GM12878 (cell line): ENCODE measurements around the gene GPR31. TPM values are rescaled to one million over a fixed set of nuclear protein-coding genes. Genes with fewer than 3 reads are reported as not detected.

ENCODE experiments used
- EP300 ChIP-seq, 2 experiments: fragments of 150-350 bp in 1 of 2; IDR thresholded peaks; 2 replicates each; pipeline ENCODE4 v1.6.1; 2011 to 2012; ENCODE audit warnings: low read depth in 2 of 2, low read length in 2 of 2, borderline replicate concordance in 1 of 2, improper control_type of control experiment in 1 of 2, inconsistent platforms in 1 of 2; ENCODE audit not compliant: control insufficient read depth in 1 of 2
- GATAD2B ChIP-seq: fragments of 450-650 bp; conservative IDR thresholded peaks from 2 replicates; pipeline ENCODE4 v1.6.1; 2017; ENCODE audit warnings: low read depth, mild to moderate bottlenecking, moderate library complexity
- MTA3 ChIP-seq: IDR thresholded peaks from 2 replicates; pipeline ENCODE4 v1.6.1; 2012; ENCODE audit warnings: low read length, inconsistent platforms, borderline replicate concordance
- RAD21 ChIP-seq: IDR thresholded peaks from 2 replicates; pipeline ENCODE4 v1.6.1; 2011; ENCODE audit warnings: mild to moderate bottlenecking, low read depth, low read length, moderate library complexity; ENCODE audit not compliant: insufficient read depth
- RBBP5 ChIP-seq: fragments of 200-600 bp; sonication (generic); conservative IDR thresholded peaks from 2 replicates; pipeline ENCODE4 v1.6.1; 2016
- SMC3 ChIP-seq: IDR thresholded peaks from 2 replicates; pipeline ENCODE4 v1.6.1; 2011; ENCODE audit warnings: low read length, improper control_type of control experiment, borderline replicate concordance
- SUPT20H ChIP-seq: IDR thresholded peaks from 2 replicates; pipeline ENCODE4 v1.6.1; 2011; ENCODE audit warnings: low read depth, mild to moderate bottlenecking, low read length, moderate library complexity, borderline replicate concordance; ENCODE audit not compliant: control insufficient read depth
- SUZ12 ChIP-seq: fragments of 200-600 bp; sonication (generic); IDR thresholded peaks from one replicate; pipeline ENCODE4 v1.6.1; 2018; ENCODE audit warnings: antibody characterized with exemption, mild to moderate bottlenecking; ENCODE audit not compliant: unreplicated experiment
- ZNF217 ChIP-seq: fragments of 450-650 bp; IDR thresholded peaks from 2 replicates; pipeline ENCODE4 v1.6.1; 2017; ENCODE audit warnings: antibody characterized with exemption, mild to moderate bottlenecking
- ZNF24 ChIP-seq: fragments of 450-650 bp; IDR thresholded peaks from 2 replicates; pipeline ENCODE4 v1.6.1; 2017; ENCODE audit warnings: antibody characterized with exemption, mild to moderate bottlenecking
- polyA plus RNA-seq, 11 experiments: library from polyadenylated mRNA; depleted of rRNA in 4 of 11; unstranded in 6 of 11; stranded (reverse) in 5 of 11; fragments of >200 nt; fragmentation: Nextera tagmentation in 4 of 11; fragmentation: Illumina TruSeq in 1 of 11; extraction: Ambion mirVana in 4 of 11; extraction: Trizol in 1 of 11; gene quantifications; 1 replicate in 1 of 11; 2 replicates in 10 of 11; pipeline versions ENCODE4 v1.2.1 to v1.2.3, GENCODE V29; 2011 to 2016; ENCODE audit warnings: inconsistent platforms in 2 of 11, missing spikeins in 2 of 11, low read depth in 1 of 11
- total RNA-seq, 4 experiments: library from RNA; depleted of rRNA in 3 of 4; stranded (reverse); fragments of >200 nt in 3 of 4; fragmentation: Illumina TruSeq in 1 of 4; extraction: Trizol in 1 of 4; gene quantifications; 2 replicates each; pipeline versions ENCODE4 v1.2.1 to v1.2.3, GENCODE V29; 2013 to 2021
- TF ChIP-seq, protein P1 (sequence below): fragments of 450-650 bp; IDR thresholded peaks from 2 replicates; pipeline ENCODE4 v1.6.1; 2016; ENCODE audit warnings: mild to moderate bottlenecking
- TF ChIP-seq, protein P2 (sequence below): IDR thresholded peaks from 2 replicates; pipeline ENCODE4 v1.6.1; 2012; ENCODE audit warnings: improper control_type of control experiment, low read depth, low read length; ENCODE audit not compliant: insufficient replicate concordance
- TF ChIP-seq, protein P3 (sequence below): fragments of 450-650 bp; IDR thresholded peaks from 2 replicates; pipeline ENCODE4 v1.6.1; 2017; ENCODE audit warnings: mild to moderate bottlenecking, moderate library complexity
- TF ChIP-seq, protein P4 (sequence below), 3 experiments: IDR thresholded peaks in 2 of 3; conservative IDR thresholded peaks in 1 of 3; 2 replicates each; pipeline ENCODE4 v1.5.1; 2011; ENCODE audit warnings: low read depth in 3 of 3, low read length in 3 of 3, mild to moderate bottlenecking in 3 of 3, control low read depth in 2 of 3, moderate library complexity in 2 of 3, inconsistent platforms in 1 of 3, mixed read lengths in 1 of 3; ENCODE audit not compliant: control insufficient read depth in 2 of 3, insufficient read depth in 1 of 3; ENCODE audit errors: extremely low read depth in 1 of 3

GPR31 gene
- total and polyA plus RNA-seq, 10 of the 15 experiments (the other 5 are each of a cell fraction or from before 2014, with no cell fraction given): not detected

DNA sequence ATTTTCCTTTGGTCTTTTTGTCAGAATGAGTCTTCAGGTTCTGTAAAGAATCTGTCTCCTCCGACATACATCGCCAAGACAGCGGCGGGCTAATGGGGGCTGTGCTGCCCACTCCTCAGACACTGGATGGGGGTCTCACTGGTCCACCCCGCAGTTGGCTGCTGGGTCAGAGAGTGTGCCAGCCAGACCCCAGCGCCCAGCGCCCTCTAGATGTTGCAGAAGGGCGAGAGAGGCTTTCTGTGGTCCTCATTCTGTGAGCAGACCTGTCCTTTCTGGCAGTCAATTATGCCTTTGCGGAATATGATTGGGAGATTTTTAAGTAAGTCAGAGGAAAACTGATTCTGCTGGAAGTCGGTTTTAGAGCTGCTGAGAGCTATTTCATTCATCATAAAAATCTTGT, 42.7 kb downstream of the GPR31 start (continued):
- TF ChIP-seq, protein P1, sequence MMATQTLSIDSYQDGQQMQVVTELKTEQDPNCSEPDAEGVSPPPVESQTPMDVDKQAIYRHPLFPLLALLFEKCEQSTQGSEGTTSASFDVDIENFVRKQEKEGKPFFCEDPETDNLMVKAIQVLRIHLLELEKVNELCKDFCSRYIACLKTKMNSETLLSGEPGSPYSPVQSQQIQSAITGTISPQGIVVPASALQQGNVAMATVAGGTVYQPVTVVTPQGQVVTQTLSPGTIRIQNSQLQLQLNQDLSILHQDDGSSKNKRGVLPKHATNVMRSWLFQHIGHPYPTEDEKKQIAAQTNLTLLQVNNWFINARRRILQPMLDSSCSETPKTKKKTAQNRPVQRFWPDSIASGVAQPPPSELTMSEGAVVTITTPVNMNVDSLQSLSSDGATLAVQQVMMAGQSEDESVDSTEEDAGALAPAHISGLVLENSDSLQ: peak; percentile 23; the same call in 1 of the 2 replicates
- TF ChIP-seq ZNF217: no peak
- TF ChIP-seq, protein P2, sequence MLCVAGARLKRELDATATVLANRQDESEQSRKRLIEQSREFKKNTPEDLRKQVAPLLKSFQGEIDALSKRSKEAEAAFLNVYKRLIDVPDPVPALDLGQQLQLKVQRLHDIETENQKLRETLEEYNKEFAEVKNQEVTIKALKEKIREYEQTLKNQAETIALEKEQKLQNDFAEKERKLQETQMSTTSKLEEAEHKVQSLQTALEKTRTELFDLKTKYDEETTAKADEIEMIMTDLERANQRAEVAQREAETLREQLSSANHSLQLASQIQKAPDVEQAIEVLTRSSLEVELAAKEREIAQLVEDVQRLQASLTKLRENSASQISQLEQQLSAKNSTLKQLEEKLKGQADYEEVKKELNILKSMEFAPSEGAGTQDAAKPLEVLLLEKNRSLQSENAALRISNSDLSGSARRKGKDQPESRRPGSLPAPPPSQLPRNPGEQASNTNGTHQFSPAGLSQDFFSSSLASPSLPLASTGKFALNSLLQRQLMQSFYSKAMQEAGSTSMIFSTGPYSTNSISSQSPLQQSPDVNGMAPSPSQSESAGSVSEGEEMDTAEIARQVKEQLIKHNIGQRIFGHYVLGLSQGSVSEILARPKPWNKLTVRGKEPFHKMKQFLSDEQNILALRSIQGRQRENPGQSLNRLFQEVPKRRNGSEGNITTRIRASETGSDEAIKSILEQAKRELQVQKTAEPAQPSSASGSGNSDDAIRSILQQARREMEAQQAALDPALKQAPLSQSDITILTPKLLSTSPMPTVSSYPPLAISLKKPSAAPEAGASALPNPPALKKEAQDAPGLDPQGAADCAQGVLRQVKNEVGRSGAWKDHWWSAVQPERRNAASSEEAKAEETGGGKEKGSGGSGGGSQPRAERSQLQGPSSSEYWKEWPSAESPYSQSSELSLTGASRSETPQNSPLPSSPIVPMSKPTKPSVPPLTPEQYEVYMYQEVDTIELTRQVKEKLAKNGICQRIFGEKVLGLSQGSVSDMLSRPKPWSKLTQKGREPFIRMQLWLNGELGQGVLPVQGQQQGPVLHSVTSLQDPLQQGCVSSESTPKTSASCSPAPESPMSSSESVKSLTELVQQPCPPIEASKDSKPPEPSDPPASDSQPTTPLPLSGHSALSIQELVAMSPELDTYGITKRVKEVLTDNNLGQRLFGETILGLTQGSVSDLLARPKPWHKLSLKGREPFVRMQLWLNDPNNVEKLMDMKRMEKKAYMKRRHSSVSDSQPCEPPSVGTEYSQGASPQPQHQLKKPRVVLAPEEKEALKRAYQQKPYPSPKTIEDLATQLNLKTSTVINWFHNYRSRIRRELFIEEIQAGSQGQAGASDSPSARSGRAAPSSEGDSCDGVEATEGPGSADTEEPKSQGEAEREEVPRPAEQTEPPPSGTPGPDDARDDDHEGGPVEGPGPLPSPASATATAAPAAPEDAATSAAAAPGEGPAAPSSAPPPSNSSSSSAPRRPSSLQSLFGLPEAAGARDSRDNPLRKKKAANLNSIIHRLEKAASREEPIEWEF: no peak
- TF ChIP-seq EP300 (IDR thresholded peaks at IDR 0.05; ENCODE audit: borderline replicate concordance in 1 of 2, control insufficient read depth in 1 of 2, low read depth in 2 of 2, low read length in 2 of 2): 0 out of 4 replicates have a peak, but pooled peaks of 1 of the 2 experiments have one; percentile 19
- TF ChIP-seq ZNF24: 0 out of 2 replicates have a peak, but pooled peaks have one; percentile 5
- peak; percentile 27; the same call in 1 of the 2 replicates for TF ChIP-seq GATAD2B
- TF ChIP-seq, protein P3, sequence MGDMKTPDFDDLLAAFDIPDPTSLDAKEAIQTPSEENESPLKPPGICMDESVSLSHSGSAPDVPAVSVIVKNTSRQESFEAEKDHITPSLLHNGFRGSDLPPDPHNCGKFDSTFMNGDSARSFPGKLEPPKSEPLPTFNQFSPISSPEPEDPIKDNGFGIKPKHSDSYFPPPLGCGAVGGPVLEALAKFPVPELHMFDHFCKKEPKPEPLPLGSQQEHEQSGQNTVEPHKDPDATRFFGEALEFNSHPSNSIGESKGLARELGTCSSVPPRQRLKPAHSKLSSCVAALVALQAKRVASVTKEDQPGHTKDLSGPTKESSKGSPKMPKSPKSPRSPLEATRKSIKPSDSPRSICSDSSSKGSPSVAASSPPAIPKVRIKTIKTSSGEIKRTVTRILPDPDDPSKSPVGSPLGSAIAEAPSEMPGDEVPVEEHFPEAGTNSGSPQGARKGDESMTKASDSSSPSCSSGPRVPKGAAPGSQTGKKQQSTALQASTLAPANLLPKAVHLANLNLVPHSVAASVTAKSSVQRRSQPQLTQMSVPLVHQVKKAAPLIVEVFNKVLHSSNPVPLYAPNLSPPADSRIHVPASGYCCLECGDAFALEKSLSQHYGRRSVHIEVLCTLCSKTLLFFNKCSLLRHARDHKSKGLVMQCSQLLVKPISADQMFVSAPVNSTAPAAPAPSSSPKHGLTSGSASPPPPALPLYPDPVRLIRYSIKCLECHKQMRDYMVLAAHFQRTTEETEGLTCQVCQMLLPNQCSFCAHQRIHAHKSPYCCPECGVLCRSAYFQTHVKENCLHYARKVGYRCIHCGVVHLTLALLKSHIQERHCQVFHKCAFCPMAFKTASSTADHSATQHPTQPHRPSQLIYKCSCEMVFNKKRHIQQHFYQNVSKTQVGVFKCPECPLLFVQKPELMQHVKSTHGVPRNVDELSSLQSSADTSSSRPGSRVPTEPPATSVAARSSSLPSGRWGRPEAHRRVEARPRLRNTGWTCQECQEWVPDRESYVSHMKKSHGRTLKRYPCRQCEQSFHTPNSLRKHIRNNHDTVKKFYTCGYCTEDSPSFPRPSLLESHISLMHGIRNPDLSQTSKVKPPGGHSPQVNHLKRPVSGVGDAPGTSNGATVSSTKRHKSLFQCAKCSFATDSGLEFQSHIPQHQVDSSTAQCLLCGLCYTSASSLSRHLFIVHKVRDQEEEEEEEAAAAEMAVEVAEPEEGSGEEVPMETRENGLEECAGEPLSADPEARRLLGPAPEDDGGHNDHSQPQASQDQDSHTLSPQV: peak; percentile 50; the same call in 1 of the 2 replicates
- peak; percentile 36; the same call in 1 of the 2 replicates for TF ChIP-seq SMC3
- TF ChIP-seq, protein P4, sequence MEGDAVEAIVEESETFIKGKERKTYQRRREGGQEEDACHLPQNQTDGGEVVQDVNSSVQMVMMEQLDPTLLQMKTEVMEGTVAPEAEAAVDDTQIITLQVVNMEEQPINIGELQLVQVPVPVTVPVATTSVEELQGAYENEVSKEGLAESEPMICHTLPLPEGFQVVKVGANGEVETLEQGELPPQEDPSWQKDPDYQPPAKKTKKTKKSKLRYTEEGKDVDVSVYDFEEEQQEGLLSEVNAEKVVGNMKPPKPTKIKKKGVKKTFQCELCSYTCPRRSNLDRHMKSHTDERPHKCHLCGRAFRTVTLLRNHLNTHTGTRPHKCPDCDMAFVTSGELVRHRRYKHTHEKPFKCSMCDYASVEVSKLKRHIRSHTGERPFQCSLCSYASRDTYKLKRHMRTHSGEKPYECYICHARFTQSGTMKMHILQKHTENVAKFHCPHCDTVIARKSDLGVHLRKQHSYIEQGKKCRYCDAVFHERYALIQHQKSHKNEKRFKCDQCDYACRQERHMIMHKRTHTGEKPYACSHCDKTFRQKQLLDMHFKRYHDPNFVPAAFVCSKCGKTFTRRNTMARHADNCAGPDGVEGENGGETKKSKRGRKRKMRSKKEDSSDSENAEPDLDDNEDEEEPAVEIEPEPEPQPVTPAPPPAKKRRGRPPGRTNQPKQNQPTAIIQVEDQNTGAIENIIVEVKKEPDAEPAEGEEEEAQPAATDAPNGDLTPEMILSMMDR (IDR thresholded peaks at IDR 0.05 in 2 of 3, conservative IDR thresholded peaks at IDR 0.05 in 1 of 3; ENCODE audit: control insufficient read depth in 2 of 3, extremely low read depth in 1 of 3, insufficient read depth in 1 of 3, low read depth in 3 of 3, low read length in 3 of 3): peak; percentile 40 to 65 (median 52); a peak in 4 of 6 replicates
- TF ChIP-seq SUPT20H: no peak
- peak; percentile 47 for TF ChIP-seq RAD21
- no peak for TF ChIP-seq SUZ12
- TF ChIP-seq MTA3: no peak
- no peak for TF ChIP-seq RBBP5
